Body of pancreas (tissue), 4 donors: ENCODE results near the gene PPP1CA.

Experiments used
- POLR2A ChIP-seq, 3 donors: fragments of 450-650 bp; IDR thresholded peaks; one replicate each; pipeline ENCODE4 v1.6.1; 2016; ENCODE audit warnings: antibody characterized with exemption in 3 of 3, mild to moderate bottlenecking in 2 of 3
- TF ChIP-seq, protein P1 (sequence below), 7 experiments: fragments of 450-650 bp in 4 of 7; fragments of 200-600 bp in 3 of 7; sonication (generic) in 3 of 7; IDR thresholded peaks; one replicate each; pipeline ENCODE4 v1.5.1; 2016 to 2019; ENCODE audit warnings: antibody characterized with exemption in 7 of 7

DNA sequence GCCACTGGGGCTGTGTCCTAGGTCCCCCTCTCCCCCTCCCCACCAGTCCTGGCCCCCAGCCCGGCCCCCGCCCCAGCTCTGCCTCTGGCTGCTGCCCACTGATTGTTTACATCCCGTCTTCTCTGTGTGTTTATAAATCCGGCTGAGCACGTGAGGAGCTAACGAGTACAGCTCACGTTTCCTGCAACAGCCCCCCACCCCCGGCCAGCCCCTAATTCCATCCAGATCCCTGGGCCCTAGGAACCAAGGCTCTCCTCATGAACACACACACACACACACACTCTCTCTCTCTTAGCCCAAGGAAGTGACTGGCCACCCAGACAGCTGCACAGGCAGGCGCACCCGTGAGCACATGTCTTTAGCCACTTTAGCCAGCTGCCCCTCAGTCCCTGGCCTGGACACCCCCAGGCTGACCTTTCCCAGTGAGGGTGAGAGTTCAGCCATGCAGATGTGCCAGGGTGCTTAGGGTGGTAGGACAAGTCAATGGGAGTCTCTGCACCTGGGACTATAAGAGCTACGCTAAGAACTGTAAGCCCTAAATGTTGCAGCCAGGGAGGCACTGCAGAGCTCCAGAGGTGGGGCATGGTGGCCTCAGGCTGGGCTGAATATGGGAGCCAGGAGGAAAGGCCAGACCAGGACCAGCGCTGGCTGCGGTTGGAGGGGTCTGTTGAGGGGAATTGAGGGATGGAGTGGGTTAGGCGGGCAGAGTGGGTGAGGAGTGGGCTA is 31.1 kb downstream of the PPP1CA start:
- TF ChIP-seq, protein P1, sequence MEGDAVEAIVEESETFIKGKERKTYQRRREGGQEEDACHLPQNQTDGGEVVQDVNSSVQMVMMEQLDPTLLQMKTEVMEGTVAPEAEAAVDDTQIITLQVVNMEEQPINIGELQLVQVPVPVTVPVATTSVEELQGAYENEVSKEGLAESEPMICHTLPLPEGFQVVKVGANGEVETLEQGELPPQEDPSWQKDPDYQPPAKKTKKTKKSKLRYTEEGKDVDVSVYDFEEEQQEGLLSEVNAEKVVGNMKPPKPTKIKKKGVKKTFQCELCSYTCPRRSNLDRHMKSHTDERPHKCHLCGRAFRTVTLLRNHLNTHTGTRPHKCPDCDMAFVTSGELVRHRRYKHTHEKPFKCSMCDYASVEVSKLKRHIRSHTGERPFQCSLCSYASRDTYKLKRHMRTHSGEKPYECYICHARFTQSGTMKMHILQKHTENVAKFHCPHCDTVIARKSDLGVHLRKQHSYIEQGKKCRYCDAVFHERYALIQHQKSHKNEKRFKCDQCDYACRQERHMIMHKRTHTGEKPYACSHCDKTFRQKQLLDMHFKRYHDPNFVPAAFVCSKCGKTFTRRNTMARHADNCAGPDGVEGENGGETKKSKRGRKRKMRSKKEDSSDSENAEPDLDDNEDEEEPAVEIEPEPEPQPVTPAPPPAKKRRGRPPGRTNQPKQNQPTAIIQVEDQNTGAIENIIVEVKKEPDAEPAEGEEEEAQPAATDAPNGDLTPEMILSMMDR (IDR thresholded peaks at IDR 0.05) = no peak
- TF ChIP-seq POLR2A (IDR thresholded peaks at IDR 0.05) = no peak
